GM08714 (cell line): ENCODE results near the gene ANP32A.
A peak's percentile ranks its signal among the peaks of the same experiment; 100 is the strongest.

Experiments used
- H3K4me3 ChIP-seq: fragments of 200-500 bp; sonication (Bioruptor generic); 2 replicates; pipeline ENCODE4 v1.5.1; 2014; ENCODE audit warnings: mild to moderate bottlenecking, low read length, inconsistent platforms
- ZNF274 ChIP-seq: IDR thresholded peaks from 2 replicates; pipeline ENCODE4 v1.6.1; 2012; ENCODE audit warnings: mild to moderate bottlenecking, low read depth, low read length

The ANP32A gene

GRCh38 chr15:68815598-68815997 is 5.1 kb downstream of the ANP32A start:
- peak overlapping the region; percentile 21; the same call in 1 of the 2 replicates for H3K4me3 ChIP-seq
- TF ChIP-seq ZNF274: no peak

GRCh38 chr15:68814596-68814995 is 6.1 kb downstream of the ANP32A start:
- H3K4me3 ChIP-seq: no peak overlapping the region
- TF ChIP-seq ZNF274: no peak

GRCh38 chr15:68812597-68813431 is 7.9 kb downstream of the ANP32A start:
- no peak overlapping the region for H3K4me3 ChIP-seq
- TF ChIP-seq ZNF274: no peak

GRCh38 chr15:68812069-68812468 is 8.6 kb downstream of the ANP32A start:
- H3K4me3 ChIP-seq: no peak overlapping the region
- TF ChIP-seq ZNF274: no peak

GRCh38 chr15:68809517-68809916 is 11.2 kb downstream of the ANP32A start:
- no peak overlapping the region for H3K4me3 ChIP-seq
- TF ChIP-seq ZNF274: no peak

GRCh38 chr15:68808770-68809169 is 11.9 kb downstream of the ANP32A start:
- H3K4me3 ChIP-seq: no peak overlapping the region
- TF ChIP-seq ZNF274: no peak

GRCh38 chr15:68808091-68808490 is 12.6 kb downstream of the ANP32A start:
- no peak overlapping the region for H3K4me3 ChIP-seq
- no peak for TF ChIP-seq ZNF274

- no peak for TF ChIP-seq ZNF274
- H3K4me3 ChIP-seq: no peak overlapping the region
Measured at GRCh38 chr15:68807249-68807648, 13.4 kb downstream of the ANP32A start.

GRCh38 chr15:68806220-68807060 is 14.3 kb downstream of the ANP32A start:
- no peak for TF ChIP-seq ZNF274
- H3K4me3 ChIP-seq: no peak overlapping the region

- H3K4me3 ChIP-seq: no peak overlapping the region
- TF ChIP-seq ZNF274: no peak
Measured at GRCh38 chr15:68802373-68802772, 18.3 kb downstream of the ANP32A start.

GRCh38 chr15:68801572-68802148 is 19.0 kb downstream of the ANP32A start:
- TF ChIP-seq ZNF274: no peak
- H3K4me3 ChIP-seq: no peak overlapping the region

GRCh38 chr15:68800875-68801274 is 19.8 kb downstream of the ANP32A start:
- H3K4me3 ChIP-seq: no peak overlapping the region
- no peak for TF ChIP-seq ZNF274

- no peak for TF ChIP-seq ZNF274
- no peak overlapping the region for H3K4me3 ChIP-seq
Measured at GRCh38 chr15:68798346-68799094, 22.2 kb downstream of the ANP32A start.

GRCh38 chr15:68797599-68798345 is 22.9 kb downstream of the ANP32A start:
- H3K4me3 ChIP-seq: no peak overlapping the region
- TF ChIP-seq ZNF274: no peak
